Activated T-helper 1 cell treated with anti-CD3 and anti-CD28 coated beads, Interleukin-2, amount 50 U/mL, for 16 hours (primary cell): ENCODE data around the gene H2BW2.
"Not testable (repeated sequence)": the region's sequence is repeated elsewhere in the genome, so short reads cannot be mapped to it uniquely, and the experiment has no call there.

ENCODE experiments used
- DNase-seq, 2 donors: peaks; one replicate each; pipeline ENCODE4 v3.0.0-alpha.2; 2020; ENCODE audit warnings: low read depth in 1 of 2, low spot score in 1 of 2

Gene H2BW2

DNA sequence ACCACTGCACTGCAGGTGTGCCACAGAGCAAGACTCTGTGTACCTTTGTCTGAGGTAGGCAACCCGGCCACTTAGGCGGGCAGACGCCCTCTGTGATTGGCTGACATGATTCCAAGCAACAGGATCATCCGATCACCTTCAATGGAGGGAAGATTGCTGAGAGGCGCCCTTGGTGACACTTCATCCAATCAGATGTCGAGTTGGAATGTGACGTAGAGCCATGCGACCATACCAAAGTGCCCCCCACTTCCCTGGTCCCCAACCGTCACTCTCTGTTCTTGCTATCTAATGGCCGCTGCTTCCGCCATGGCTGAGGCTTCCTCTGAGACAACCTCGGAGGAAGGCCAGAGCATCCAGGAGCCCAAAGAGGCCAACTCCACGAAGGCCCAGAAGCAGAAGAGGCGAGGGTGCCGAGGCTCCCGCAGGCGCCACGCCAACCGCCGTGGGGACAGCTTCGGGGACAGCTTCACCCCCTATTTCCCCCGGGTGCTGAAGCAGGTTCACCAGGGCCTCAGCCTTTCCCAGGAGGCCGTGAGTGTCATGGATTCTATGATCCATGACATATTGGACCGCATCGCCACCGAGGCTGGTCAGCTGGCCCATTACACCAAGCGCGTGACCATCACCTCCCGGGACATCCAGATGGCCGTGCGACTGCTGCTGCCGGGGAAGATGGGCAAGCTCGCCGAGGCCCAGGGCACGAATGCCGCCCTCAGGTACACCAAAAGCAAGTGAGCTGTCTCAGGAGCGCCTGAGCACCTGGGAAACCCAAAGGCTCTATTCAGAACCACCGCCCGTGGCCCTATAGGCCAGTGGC, at the start of gene H2BW2:
Gene H2BW2, plus strand, starts transcription at position 268 of the 817 bp plus-strand sequence. Its CDS starts 39 bp downstream, at position 307.
- no peak for DNase-seq

DNA sequence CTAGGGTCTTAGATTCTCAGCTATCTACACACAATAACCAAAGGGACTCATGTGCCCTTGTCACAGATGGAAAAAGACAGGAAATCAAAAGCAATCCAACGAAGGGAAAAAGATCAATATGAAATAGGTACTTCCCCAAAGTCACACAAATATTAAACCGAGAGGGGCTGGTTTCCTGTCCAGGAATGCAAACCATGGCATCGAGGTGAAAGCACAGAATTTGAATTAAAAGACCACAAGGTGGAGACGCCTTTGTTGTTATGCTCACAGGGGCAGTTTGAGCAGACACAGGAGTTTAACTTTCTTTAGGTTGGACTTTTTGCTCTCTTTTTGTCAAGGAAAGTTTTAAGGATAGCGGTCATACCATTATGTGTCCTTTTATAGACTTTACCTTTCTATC, 40.5 kb upstream of the H2BW2 start:
- DNase-seq = no peak

DNA sequence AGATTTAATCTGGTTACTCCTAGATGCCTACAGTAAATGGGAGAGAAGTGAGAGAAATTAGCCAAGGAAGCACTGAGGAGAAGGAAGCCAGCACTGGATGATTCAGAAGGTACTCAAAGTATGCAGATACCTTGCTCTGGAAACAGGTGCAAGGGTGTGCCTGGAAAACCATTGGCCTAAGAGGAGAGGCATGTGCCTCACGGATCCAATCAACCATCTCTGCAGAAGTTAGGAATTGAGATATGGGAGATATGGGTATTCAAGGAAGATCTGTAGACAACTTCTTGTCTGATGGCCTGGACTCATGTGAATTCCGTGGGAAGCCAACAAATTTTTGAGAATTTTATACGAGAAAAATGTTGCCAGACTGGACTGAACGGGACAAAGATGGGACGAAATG, 30.9 kb upstream of the H2BW2 start:
- DNase-seq = no peak

DNA sequence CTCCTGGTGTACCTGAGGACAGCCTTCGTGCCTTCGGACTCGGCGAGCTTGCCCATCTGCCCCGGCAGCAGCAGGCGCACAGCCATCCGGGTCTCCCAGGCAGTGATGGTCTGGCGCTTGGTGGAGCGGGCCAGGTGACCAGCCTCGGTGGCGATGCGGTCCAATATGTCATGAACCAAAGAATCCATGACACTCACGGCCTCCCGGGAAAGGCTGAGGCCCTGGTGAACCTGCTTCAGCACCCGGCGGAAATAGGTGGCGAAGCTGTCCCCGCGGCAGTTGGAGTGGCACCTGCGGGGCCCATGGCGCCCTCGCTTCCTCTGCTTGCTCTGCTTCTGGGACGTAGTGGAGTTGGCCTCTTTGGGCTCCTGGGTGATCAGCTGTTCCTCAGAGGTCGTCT, 26.6 kb upstream of the H2BW2 start:
- no peak for DNase-seq

DNA sequence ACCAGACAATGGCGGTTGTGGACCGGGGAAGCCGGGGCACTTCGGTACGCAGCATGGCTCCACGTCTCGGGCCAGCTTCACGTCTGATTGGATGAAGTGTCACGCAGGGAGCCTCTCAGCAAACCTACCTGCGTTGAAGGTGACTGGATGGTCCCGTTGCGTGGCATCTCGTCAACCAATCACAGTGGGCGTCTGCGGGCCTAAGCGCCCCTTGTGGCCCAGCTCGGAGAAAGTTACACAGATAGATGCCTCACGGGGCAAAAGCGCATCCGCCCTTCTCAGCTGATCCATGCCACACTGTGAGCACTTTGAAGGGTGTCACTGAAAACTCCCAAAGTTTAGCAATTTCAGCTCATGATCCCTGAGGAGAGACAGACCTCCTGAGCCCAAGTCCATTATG, 26.1 kb upstream of the H2BW2 start, which contains the start of gene H2BW1:
Gene H2BW1, minus strand, starts transcription at position 103 of the 400 bp plus-strand sequence. CDS start 132 bp downstream, outside the sequence.
- no peak for DNase-seq

DNA sequence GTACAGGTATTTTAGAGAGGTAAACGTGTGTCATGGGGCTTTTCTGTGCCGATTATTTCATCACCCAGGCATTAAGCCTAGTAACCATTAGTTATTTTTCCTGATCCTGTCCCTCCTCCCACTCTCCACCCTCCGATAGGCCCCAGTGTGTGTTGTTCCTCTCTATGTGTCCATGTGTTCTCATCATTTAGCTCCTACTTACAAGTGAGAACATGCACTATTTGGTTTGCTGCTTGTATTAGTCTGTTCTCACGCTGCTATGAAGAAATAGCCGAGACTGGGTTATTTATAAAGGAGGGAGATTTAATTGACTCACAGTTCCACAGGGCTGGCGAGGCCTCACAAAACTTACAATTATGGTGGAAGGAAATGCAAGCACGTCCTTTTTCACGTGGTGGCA, 24.2 kb upstream of the H2BW2 start:
- DNase-seq = not testable (repeated sequence)

DNA sequence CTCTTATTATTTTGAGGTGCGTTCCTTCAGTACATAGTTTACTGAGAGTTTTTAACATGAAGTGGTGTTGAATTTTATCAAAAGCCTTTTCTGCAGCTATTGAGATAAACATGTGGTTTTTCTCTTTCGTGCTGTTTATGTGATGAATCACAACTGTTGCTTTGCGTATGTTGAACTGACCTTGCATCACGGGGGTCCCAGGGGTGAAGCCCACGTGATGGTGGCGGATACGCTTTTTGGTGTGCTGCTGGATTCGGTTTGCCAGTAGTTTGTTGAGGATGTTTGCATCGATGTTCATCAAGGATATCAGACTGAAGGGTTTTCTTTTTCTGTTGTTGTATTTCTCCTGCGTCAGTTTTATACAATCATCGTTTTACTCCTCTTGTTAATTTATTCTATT, 21.6 kb upstream of the H2BW2 start:
- DNase-seq = no peak

DNA sequence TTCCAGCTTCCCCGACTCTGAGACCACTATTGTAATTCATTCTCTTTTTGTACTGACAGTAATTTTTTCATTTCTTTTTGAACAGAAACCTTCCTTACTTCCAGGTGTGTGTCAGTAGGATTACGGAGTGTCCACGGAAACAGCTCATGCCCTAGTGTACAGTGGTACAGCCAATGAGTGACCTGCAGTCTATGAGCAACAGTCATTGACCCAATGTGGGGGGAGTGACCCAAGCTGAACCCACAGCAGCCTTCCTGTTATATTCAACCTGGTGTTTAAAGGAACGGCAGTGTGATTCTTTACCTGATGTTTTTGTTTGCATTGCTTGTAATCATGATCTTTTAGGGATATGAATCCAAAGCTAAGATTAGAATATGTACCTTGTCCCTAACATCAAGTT, 1.2 kb downstream of the H2BW2 start:
- DNase-seq = no peak

DNA sequence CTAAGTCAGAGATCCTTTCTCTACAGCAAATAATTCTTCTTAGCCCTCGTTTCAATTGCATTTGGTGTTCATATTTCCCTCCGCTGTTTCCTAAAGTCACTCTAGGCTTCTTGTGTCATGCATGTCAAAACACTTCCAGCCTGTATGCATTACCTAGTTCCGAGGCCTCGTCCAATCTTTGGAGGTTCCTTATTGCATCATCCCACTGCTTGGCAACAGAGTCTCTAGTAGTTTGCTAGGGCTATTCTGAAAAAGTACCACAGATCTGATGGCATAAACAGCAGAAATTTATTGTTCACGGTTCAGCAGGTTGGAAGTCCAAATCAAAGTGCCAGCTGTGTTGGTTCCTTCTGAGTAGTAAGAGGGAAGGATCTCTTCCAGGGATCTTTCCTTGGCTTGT, 5.9 kb downstream of the H2BW2 start:
- no peak for DNase-seq

DNA sequence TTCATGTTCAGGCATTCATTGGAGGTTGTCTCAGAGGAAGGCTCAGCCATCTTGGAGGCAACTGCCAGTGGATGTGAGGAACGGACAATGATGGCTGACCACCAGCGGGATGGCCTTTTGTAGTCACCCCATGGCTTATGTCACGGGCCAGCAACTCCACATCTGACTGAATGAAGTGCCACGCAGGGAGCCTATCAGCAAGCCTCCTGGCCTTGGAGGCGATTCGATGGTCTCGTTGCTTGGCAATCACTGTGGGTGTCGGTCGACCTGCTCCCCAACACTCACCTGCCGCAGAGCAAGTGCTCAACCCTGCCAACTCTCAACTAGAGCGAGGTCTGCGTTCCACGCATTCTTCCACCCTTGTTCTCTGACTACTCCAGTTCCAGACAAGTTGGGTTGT, 7.4 kb downstream of the H2BW2 start:
- DNase-seq = no peak

DNA sequence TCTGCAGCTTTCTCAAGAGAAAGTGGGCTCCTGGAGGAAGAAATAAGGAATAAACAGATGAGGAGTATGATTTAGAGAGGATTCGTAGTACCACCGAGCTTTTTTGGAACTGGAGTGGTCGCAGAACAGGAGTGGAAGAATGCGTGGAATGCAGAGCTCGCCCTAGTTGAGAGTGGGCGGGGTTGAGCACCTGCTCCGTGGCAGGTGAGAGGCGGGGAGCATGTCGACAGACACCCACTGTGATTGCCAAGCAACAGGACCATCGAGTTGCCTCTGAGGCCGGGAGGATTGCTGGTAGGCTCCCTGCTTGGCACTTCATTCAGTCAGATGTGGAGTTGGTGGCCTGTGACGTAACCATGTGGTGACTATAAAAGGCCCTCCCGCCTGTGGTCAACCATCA, 15.2 kb downstream of the H2BW2 start:
- DNase-seq = not testable (repeated sequence)

DNA sequence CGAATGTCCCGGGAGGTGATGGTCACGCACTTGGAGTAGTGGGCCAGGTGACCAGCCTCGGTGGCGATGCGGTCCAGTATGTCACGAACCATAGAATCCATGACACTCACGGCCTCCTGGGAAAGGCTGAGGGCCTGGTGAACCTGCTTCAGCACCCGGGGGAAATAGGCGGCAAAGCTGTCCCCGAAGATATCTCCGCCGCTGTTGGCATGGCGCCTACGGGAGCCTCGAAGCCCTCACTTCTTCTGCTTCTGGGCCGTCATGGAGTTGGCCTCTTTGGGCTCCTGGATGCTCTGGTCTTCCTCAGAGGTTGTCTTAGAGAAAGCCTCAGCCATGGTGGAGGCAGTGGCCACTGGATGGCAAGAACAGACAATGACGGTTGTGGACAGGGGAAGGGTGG, 22.9 kb downstream of the H2BW2 start:
- DNase-seq = not testable (repeated sequence)

DNA sequence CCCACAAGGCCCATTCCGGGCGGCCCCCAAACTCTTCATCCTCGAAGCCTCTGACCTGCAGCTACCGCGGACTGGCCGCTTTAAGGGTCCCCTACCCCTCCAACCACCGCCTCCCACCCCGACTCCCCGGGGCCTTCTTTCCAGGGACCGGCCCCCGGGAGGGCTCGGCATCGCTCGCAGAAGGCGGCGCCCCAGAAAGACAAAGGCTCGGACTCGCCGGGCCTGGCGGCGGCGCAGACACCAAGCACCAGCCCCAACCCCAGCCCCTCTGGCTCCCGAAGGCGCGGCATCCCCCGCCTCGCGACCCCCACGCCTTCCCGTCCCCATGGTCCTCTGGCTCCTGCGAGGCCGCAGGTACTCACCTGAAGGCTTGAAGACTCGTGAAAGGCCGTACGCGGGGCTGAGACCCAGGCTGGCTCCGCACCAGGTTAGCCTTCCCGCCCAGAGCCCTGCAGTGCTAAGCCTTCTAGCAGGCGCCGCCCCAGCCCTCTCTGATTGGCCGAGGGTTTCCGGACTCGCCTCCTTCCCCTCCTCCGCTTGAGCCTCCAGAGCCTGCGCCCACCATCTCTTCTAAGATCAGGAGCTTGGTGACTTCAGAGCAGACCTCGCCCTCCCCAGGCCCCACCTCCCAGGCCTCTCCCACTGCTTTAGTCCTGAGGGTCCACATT, 36.2 kb downstream of the H2BW2 start, which contains the start of gene TMSB15C:
Gene TMSB15C, minus strand, starts transcription at position 459 of the 668 bp plus-strand sequence.
- DNase-seq = not testable (repeated sequence)

DNA sequence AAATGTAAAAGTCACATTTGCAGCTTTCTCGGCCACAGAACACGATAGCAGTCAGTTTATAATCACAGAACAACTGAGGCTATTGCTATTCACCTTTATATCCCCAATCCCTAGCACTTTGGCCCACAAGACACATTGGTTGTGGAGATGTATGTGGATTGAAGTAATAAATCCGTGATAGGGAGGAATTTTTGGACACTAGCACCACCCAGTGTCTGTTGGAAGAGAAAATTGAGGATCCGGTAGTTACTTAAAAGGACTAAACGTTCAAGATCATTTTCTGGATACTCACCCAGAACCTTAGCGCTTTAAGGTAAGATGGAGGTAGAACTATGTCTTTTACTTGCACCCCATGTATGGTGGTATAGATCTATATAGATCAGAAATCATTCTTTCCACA, 38.1 kb downstream of the H2BW2 start:
- not testable (repeated sequence) for DNase-seq

DNA sequence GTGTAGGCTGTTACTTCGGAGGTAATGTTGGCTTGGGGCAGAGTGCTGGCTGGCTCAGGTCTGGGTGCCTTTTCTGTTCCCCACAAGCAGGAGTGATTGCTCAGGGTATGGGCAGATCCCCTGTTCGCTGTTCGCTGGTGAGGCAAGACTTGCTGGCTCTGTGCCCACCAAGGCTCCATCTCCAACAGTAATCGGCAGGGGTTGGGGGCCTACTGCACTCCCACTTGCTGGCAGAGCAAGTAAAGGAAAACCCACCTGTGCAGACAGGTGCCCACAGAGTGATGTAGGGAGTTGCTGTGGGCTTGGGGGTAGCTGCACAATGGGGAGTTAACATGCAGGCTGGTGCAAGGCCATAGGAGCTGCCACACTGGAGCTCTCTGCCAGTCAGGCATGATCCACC, 44.3 kb downstream of the H2BW2 start:
- no peak for DNase-seq

DNA sequence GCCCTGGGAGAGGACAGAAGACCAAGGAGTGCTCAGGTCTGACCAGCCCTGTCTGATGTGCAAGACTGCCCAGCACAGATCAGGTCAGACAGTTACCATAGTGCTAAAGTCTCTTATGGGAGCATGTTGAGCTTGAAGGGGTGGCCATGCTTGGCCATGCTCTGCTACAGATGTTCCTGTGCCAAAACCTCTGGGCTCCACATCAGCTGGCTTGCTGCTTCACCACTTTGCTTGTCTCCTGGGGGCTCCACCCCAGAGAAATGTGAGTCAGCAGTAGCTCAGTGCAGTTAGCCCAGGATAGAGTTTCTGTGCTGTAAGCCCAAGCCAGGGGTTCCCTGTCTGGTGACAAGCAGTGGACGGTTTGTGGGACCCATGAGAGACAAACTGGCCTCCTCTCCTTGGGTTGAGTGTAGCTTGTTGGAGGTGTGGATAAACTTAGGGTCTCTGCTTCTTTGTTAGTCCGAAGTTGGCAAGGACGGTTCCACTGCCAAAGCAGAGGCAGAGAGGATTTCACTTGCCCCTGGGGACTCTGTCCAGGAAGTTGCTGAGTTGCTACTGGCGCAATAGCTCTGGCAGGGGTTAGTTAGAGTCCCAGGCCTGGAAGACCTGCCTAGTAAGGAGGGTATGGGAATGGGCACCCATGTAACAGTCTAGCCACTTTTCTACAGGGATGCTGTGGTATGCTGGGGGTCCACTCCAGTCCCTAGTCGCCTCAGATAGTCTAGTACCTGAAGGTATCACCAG, 45.0 kb downstream of the H2BW2 start:
- no peak for DNase-seq

DNA sequence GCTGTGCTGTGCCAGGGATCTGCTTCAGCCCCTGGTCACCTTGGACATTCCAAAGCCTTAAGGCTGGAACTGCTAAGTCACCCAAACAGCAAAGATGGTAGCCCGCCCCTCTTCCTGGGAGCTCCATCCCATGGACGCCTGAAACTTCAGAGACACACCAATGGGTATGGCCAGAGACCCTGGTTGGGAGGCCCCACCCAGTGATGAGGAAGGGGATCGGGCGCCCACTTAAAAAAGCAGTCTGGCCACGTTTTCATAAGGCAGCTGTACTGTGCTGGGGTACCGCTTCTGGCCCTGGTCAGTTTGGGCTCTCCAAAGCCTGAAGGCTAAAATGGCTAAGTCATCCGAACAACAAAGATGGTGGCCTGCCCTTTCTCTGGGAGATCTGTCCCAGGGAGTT, 45.7 kb downstream of the H2BW2 start:
- DNase-seq = no peak

DNA sequence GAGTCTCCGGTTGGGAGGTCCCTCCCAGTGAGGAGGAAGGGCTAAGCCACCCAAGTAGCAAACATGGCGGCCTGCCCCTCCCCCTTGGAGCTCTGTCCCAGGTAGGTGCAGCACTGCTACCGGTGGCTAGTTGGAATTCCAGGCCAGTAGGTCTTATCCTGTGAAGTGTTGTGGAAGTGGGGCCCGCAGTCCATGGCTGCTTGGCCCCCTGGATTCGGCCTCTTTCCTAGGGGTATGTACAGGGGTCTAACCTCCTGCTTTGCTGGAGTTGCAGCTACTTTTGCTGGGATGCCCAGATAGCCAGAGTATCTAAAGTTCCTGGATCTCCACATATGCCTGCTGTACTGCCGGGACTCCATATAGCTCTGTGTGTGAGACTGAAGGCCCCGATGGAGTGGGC, 46.2 kb downstream of the H2BW2 start:
- DNase-seq = no peak
